Activated CD4-positive, alpha-beta memory T cell treated with anti-CD3 and anti-CD28 coated beads, Interleukin-2, amount 10 ng/mL, durations not matched to agents 7 days and 5 days (primary cell): Measurements from ENCODE around the gene SLC48A1. TPM values are rescaled to one million over a fixed set of nuclear protein-coding genes. Genes with fewer than 3 reads are reported as not detected.
A peak's percentile ranks its signal among the peaks of the same experiment; 100 is the strongest.
"Not testable (repeated sequence)": the region's sequence is repeated elsewhere in the genome, so short reads cannot be mapped to it uniquely, and the experiment has no call there.

Source experiments
- CTCF ChIA-PET: fragments of 350-600 bp; sonication (Branson Sonifier 250); formaldehyde crosslinking; loops from one replicate; lab custom pipeline; 2021; ENCODE audit warnings: antibody characterized with exemption, inconsistent platforms; lab: Charles Lee
- POLR2A ChIA-PET: fragments of 350-600 bp; sonication (Branson Sonifier 250); formaldehyde crosslinking; loops from one replicate; lab custom pipeline; 2021; ENCODE audit warnings: antibody characterized with exemption; lab: Charles Lee
- DNase-seq: peaks from one replicate; pipeline ENCODE4 v3.0.0-alpha.2; 2020
- H3K27ac Mint-ChIP-seq: one replicate; pipeline ENCODE4 v1.8.0; 2021; ENCODE audit warnings: mild to moderate bottlenecking, mixed read lengths
- H3K27me3 Mint-ChIP-seq: one replicate; pipeline ENCODE4 v1.8.0; 2021; ENCODE audit warnings: mixed read lengths
- H3K36me3 Mint-ChIP-seq: one replicate; pipeline ENCODE4 v1.8.0; 2021; ENCODE audit warnings: low read depth, mixed read lengths
- H3K4me1 Mint-ChIP-seq: one replicate; pipeline ENCODE4 v1.8.0; 2021; ENCODE audit warnings: mixed read lengths
- H3K4me3 Mint-ChIP-seq: one replicate; pipeline ENCODE4 v1.8.0; 2021; ENCODE audit warnings: mild to moderate bottlenecking, mixed read lengths
- H3K9me3 Mint-ChIP-seq: one replicate; pipeline ENCODE4 v1.8.0; 2021; ENCODE audit warnings: mixed read lengths
- total RNA-seq, 2 experiments: library from RNA; stranded (reverse); gene quantifications; one replicate each; pipeline ENCODE4 v1.2.3, GENCODE V29; 2021

The SLC48A1 gene
- total RNA-seq, 2 experiments from 2014 or later: 19.4 to 22.6 TPM

DNA sequence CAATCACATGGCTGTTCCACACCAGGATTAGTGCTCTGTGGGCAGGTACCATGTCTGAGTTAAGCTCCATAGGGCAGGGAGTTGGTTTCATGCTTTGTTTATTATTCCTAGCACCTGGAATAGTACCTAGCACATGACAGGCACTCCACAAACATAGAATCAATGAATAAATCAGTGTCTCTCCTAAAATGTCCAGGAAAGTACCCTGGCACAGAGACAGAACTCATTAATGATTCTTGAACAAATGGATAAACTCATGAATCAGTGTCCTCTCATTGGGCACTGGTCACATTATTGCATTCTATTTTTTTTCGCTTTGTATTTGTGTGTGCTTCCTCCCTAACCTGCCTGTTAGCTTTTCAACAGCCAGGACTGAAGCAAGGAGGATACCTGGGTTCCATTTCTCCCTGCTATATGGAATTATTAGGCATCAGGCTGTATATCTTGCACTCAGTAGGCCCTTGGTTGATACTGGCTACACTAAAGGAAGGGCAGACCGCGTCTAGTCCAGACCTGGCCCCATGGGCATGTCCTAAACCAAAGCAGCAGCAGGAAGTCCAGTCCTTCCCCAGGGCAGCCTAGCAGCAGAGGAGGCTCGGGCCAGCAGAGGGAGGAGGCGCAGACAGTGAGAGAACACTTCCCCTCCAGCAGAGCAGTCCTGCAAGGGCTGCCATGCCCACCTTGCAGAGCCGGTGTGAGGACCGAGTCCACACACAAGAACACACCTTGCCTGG, 28.3 kb downstream of the SLC48A1 start:
- no peak overlapping the region for H3K4me3 Mint-ChIP-seq
- H3K36me3 Mint-ChIP-seq: peaks cover 77% of the 10 kb centered on the region
- H3K4me1 Mint-ChIP-seq: peaks cover 68% of the 10 kb centered on the region
- no peaks in the 10 kb centered on the region for H3K9me3 Mint-ChIP-seq
- no peak for DNase-seq
- POLR2A ChIA-PET: interaction anchor here (0.9 to 37.8 kb wide), 7 partner anchors 8 to 60 kb away, joined by 3 to 1018 read pairs (median 4); partner anchors contain the start of gene HDAC7
- CTCF ChIA-PET: interaction anchor here (0.9 to 30.7 kb wide), 12 partner anchors 8 to 162 kb away, joined by 3 to 578 read pairs (median 4); partner anchors contain the start of genes RPAP3, SLC48A1 and TMEM106C
- peak overlapping the region; percentile 93 for H3K27ac Mint-ChIP-seq
- no peaks in the 10 kb centered on the region for H3K27me3 Mint-ChIP-seq

DNA sequence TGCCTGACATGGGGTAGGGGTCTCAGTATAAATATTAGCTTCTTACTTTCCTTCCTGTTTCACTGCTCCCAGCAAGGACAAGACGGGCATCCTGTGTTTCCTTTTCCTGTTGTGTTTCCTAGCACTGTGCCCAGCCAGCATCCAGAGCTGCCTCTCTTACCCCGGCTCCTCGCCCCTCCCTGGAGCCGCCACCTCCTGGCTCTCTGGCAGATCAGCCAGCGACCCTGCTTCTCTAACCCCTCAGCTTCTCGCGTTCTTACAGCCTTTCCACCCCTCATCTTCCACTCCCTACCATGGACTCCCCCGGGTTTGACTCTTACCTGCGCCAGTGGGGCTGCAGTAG, 28.8 kb downstream of the SLC48A1 start:
- POLR2A ChIA-PET: interaction anchor here (0.9 to 37.8 kb wide), 7 partner anchors 9 to 60 kb away, joined by 3 to 1018 read pairs (median 4); partner anchors contain the start of gene HDAC7
- CTCF ChIA-PET: interaction anchor here (0.9 to 30.7 kb wide), 11 partner anchors 10 to 161 kb away, joined by 3 to 578 read pairs (median 3); partner anchors contain the start of genes RPAP3, SLC48A1 and TMEM106C
- Mint-ChIP-seq H3K36me3 (peaks cover 82% of the 10 kb centered on the region), H3K27ac (peak overlapping the region; percentile 93), H3K27me3 (no peaks in the 10 kb centered on the region), H3K4me3 (peak overlapping the region; percentile 43), H3K4me1 (peaks cover 73% of the 10 kb centered on the region), H3K9me3 (no peaks in the 10 kb centered on the region)
- no peak for DNase-seq

DNA sequence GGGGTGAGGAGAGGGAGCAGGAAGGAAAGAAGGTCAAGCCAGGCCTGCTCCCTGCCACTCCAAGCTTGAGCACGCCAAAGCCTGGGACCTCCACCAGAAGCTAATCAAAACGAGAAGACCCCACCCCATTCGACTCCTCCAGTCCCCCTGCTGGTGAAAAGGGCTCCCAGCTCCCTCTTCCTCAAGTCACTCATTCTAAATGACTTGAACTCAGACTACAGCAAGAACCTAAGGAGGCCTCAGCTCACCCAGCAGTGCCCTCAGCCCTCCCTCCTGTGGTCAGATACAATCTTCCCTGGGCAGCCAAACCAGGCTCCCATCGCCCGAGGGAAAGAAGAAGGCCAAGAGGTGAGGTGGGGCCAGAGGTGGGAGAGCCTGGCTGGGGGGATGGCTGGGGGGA, 29.3 kb downstream of the SLC48A1 start:
- Mint-ChIP-seq H3K27me3 (no peaks in the 10 kb centered on the region), H3K4me3 (peak overlapping the region; percentile 43), H3K4me1 (peaks cover 78% of the 10 kb centered on the region), H3K27ac (peak overlapping the region; percentile 93), H3K36me3 (peaks cover 84% of the 10 kb centered on the region), H3K9me3 (no peaks in the 10 kb centered on the region)
- no peak for DNase-seq
- ChIA-PET POLR2A (interaction anchor here (1.2 to 37.8 kb wide), 5 partner anchors 10 to 31 kb away, joined by 3 to 1018 read pairs (median 58); partner anchors contain the start of gene HDAC7), CTCF (interaction anchor here (0.9 to 30.7 kb wide), 11 partner anchors 10 to 96 kb away, joined by 3 to 578 read pairs (median 4); partner anchors contain the start of genes RPAP3 and SLC48A1)

DNA sequence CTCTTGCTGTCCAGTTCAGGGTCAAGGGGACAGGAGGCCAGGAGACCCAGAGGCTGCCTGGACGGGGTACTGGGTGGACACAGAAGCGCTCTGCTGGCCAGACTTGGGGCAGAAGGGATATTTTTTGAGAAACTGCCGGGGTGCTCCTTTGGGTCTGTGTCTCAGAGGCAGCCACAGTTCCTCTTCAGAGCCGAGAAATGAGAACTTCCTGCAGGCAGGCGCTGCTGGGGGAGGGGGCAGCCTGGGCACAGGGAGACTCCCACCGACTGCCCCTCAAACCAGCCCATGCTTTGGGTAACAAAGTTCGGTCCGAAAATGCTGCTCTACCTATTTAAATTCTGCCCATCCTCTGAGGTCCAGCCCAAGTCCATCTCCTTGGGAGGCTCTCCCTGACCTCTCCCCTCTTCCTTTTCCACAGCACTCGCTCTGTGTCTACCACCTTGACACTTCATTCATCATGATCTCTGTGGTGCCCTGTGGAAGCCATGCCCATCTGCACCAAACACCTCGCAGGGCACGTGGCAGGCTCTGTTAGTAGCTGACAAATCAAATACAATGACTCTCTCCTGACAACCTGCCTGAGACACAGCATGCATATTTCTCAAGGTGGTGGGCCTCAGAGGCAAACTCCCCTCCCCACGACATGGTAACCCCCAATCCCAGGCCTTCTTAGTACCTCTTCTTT, 30.3 kb downstream of the SLC48A1 start:
- H3K36me3 Mint-ChIP-seq: peaks cover 81% of the 10 kb centered on the region
- CTCF ChIA-PET: interaction anchor here (1.3 to 30.7 kb wide), 5 partner anchors 10 to 61 kb away, joined by 3 to 578 read pairs (median 8); partner anchors contain the start of gene HDAC7

DNA sequence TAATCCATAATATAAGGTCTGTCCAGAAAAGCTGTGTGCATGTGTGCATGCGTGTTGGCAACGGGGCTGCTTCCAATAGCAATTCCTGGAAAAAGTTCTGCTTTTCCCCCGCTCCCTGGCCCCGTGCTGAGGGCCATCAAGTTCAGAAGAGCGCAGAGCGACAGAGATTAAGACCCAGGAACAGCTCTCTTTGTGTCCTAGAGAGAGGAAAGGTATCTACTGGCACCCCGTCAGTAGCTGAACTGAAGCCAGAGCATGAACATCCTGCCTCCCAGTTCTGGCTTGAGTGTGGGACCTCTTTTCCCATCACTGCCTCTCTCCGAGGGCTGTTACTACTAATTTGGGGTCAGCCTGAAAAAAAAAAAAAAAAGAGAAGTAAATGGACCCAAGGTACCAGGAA, 31.1 kb downstream of the SLC48A1 start:
- ChIA-PET CTCF (interaction anchor here (1.7 to 30.7 kb wide), 4 partner anchors 9 to 62 kb away, joined by 4 to 578 read pairs (median 56); partner anchors contain the start of gene HDAC7), POLR2A (interaction anchor here (7.4 to 37.8 kb wide), 3 partner anchors 8 to 29 kb away, joined by 58 to 1018 read pairs (median 264); partner anchors contain the start of gene HDAC7)
- peaks cover 76% of the 10 kb centered on the region for H3K36me3 Mint-ChIP-seq
- H3K27ac Mint-ChIP-seq: peak overlapping the region; percentile 93
- H3K4me1 Mint-ChIP-seq: peaks cover 89% of the 10 kb centered on the region
- H3K4me3 Mint-ChIP-seq: no peak overlapping the region
- H3K27me3 Mint-ChIP-seq: no peaks in the 10 kb centered on the region
- H3K9me3 Mint-ChIP-seq: no peaks in the 10 kb centered on the region
- no peak for DNase-seq

More for the DNA sequence above, 30.3 kb downstream of the SLC48A1 start:
- H3K4me3 Mint-ChIP-seq: peak overlapping the region; percentile 43
- H3K9me3 Mint-ChIP-seq: no peaks in the 10 kb centered on the region
- H3K4me1 Mint-ChIP-seq: peaks cover 83% of the 10 kb centered on the region
- no peaks in the 10 kb centered on the region for H3K27me3 Mint-ChIP-seq
- POLR2A ChIA-PET: interaction anchor here (1.2 to 37.8 kb wide), 4 partner anchors 9 to 30 kb away, joined by 3 to 1018 read pairs (median 161); partner anchors contain the start of gene HDAC7
- DNase-seq: no peak
- peak overlapping the region; percentile 93 for H3K27ac Mint-ChIP-seq

DNA sequence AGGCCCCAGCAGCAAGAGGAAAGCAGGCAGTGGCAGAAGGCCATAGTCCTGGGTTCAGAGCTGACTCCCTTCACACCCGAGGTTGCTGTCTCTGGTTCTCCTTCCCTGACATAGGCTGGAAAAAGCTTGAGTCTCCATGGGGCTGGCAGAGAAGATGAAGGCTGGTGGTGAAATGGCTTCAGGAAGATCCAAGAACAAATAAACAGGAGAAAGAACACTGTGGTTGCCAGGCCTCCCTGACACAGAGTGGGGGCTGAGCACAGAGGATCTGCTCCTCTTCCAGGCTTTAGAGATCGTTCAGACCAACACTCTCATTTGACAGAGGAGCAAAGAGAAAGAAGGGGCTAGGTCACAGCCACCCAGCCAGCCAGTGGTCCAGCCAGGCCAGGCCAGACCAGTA, 32.4 kb downstream of the SLC48A1 start:
- H3K9me3 Mint-ChIP-seq: no peaks in the 10 kb centered on the region
- DNase-seq: no peak
- peaks cover 71% of the 10 kb centered on the region for H3K36me3 Mint-ChIP-seq
- no peaks in the 10 kb centered on the region for H3K27me3 Mint-ChIP-seq
- ChIA-PET POLR2A (interaction anchor here (7.4 to 37.8 kb wide), 3 partner anchors 7 to 28 kb away, joined by 58 to 1018 read pairs (median 264); partner anchors contain the start of gene HDAC7), CTCF (interaction anchor here (8.0 to 30.7 kb wide), 2 partner anchors 14 to 29 kb away, joined by 104 to 578 read pairs; partner anchors contain the start of gene HDAC7)
- H3K27ac Mint-ChIP-seq: peak overlapping the region; percentile 93
- H3K4me3 Mint-ChIP-seq: no peak overlapping the region
- peaks cover 95% of the 10 kb centered on the region for H3K4me1 Mint-ChIP-seq

DNA sequence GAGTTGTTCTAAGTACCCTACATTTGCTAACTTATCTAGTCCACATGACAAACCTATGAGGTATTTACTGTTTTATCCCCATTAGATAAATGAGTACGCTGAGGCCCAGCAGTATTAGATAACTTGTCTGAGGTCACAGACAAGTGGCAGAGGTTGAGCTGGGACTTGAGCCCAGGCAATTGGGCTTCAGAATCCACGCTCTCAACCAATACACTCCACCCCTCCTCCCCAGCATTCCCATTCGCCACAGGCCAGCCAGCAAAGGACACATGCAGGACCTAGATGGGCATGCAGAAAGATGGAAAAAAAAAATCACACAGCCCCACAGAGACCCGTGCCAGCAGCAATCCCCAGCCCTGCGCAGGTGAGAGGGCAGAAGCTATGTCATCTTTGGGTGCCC, 34.3 kb downstream of the SLC48A1 start:
- Mint-ChIP-seq H3K36me3 (peaks cover 73% of the 10 kb centered on the region), H3K27me3 (no peaks in the 10 kb centered on the region), H3K4me3 (peak overlapping the region; percentile 67), H3K9me3 (no peaks in the 10 kb centered on the region), H3K27ac (peak overlapping the region; percentile 93), H3K4me1 (peaks cover 97% of the 10 kb centered on the region)
- ChIA-PET POLR2A (interaction anchor here (0.8 to 37.8 kb wide), 22 partner anchors 9 to 591 kb away, joined by 3 to 1018 read pairs (median 7); partner anchors contain the start of genes HDAC7, RAPGEF3, RPAP3 and SLC48A1), CTCF (interaction anchor here (1.1 to 30.7 kb wide), 19 partner anchors 9 to 299 kb away, joined by 3 to 578 read pairs (median 6); partner anchors contain the start of genes HDAC7 and TMEM106C)
- DNase-seq: no peak

DNA sequence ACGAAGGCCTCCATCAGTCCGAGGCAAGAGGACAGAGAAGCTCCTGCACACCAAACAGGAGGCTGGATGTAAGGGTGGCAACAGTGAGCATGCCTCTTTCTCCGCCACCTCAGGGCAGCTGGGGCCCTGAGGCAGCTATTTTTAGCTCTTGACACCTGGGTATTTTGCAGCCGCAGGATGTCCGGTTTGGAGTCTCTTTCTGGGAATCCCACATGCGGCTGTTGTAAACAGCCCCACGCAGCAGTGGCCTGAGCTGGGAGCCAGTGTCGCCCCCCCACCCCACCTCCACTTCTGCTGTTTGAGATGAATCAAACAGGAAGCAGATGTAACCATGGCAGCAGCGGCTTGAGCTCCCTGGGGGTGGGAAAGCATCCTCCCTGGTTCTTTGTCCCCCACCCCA, 35.0 kb downstream of the SLC48A1 start:
- H3K9me3 Mint-ChIP-seq: no peaks in the 10 kb centered on the region
- peaks cover 74% of the 10 kb centered on the region for H3K36me3 Mint-ChIP-seq
- peak overlapping the region; percentile 67 for H3K4me3 Mint-ChIP-seq
- no peaks in the 10 kb centered on the region for H3K27me3 Mint-ChIP-seq
- peak overlapping the region; percentile 93 for H3K27ac Mint-ChIP-seq
- ChIA-PET CTCF (interaction anchor here (0.7 to 30.7 kb wide), 22 partner anchors 10 to 363 kb away, joined by 3 to 578 read pairs (median 4); partner anchors contain the start of genes HDAC7 and TMEM106C), POLR2A (interaction anchor here (0.8 to 37.8 kb wide), 25 partner anchors 9 to 595 kb away, joined by 3 to 1018 read pairs (median 6); partner anchors contain the start of genes ASB8, HDAC7, RAPGEF3 and RPAP3)
- peaks cover 93% of the 10 kb centered on the region for H3K4me1 Mint-ChIP-seq
- DNase-seq: peak; percentile 95

DNA sequence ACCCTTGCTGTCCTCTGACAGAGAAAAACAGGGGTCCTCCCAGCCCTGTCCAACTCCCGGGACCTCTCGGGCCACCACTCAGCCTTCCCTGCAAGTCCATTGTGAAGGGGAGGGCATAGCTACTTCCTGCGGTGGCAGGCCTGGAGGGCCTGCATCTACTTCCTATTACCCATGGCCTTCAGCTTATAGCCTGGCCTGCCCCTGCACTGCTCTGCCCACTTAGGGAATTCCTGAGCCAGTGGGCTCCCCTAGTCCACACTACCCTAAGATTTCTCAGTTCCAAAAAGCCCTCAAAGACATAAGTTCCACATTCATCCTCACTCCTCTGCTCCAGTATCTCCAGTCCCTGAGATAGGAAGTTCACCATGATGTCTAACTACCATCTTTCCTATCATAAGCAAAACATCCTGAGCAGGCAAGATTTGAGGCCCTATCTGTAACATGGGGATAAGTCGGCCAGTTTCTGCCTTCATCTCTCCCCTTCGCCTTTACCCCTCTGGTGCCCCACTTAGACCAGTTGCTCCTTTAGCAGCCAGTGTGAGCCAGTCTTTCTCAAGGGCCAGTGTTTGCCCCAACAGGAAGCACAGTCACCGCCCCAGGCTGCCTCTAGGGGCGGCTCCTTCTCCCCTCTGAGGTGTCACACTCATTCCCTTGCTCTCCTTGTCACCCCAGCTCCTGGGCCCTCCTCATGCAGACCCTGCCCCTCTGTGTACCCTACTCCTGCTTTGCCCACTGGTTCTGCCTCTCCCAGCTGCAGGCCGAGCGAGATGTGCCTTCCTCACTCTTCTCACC, 35.7 kb downstream of the SLC48A1 start:
- H3K4me3 Mint-ChIP-seq: peak overlapping the region; percentile 67
- ChIA-PET POLR2A (interaction anchor here (1.2 to 37.8 kb wide), 21 partner anchors 10 to 596 kb away, joined by 3 to 1018 read pairs (median 7); partner anchors contain the start of genes ASB8, HDAC7, RAPGEF3 and RPAP3), CTCF (interaction anchor here (0.7 to 30.7 kb wide), 21 partner anchors 8 to 362 kb away, joined by 3 to 578 read pairs (median 5); partner anchors contain the start of gene HDAC7)
- no peaks in the 10 kb centered on the region for H3K9me3 Mint-ChIP-seq
- peaks cover 74% of the 10 kb centered on the region for H3K36me3 Mint-ChIP-seq
- peak; percentile 78 for DNase-seq
- H3K4me1 Mint-ChIP-seq: peaks cover 91% of the 10 kb centered on the region
- H3K27ac Mint-ChIP-seq: peak overlapping the region; percentile 93
- no peaks in the 10 kb centered on the region for H3K27me3 Mint-ChIP-seq

DNA sequence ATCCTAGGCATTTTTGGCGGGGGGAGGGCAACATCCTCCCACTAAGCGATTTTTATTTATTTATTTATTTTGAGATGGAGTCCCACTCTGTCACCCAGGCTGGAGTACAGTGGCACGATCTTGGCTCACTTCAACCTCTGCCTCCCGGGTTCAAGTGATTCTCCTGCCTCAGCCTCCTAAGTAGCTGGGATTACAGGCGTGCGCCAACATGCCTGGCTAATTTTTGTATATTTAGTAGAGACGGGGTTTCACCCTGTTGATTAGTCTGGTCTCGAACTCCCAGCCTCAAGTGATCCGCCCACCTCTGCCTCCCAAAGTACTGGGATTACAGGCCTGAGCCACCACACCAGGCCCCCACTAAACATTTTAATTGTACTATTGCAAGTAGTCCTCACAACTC, 36.5 kb downstream of the SLC48A1 start:
- H3K36me3 Mint-ChIP-seq: peaks cover 74% of the 10 kb centered on the region

DNA sequence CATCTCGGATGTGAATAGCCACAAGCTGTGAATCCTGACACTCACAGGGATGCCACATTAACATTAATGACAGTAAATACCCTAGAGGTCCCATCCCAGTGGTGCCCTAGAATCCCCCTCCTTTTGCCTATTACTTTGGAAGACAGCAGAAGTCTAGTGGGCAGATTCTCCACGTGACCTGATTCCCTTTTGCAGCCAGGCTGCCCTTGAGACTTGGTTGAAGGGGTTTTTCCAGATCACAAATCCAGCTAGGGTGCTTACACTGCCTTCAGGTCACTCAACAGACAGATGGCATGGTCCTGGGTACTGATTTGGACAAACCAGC, 38.0 kb downstream of the SLC48A1 start:
- peak overlapping the region; percentile 89 for H3K4me3 Mint-ChIP-seq
- ChIA-PET CTCF (interaction anchor here (0.9 to 30.7 kb wide), 5 partner anchors 9 to 152 kb away, joined by 3 to 578 read pairs (median 25); partner anchors contain the start of genes HDAC7 and TMEM106C), POLR2A (interaction anchor here (0.9 to 37.8 kb wide), 4 partner anchors 8 to 22 kb away, joined by 4 to 1018 read pairs (median 161); partner anchors contain the start of gene HDAC7)
- H3K27ac Mint-ChIP-seq: peak overlapping the region; percentile 93
- no peaks in the 10 kb centered on the region for H3K27me3 Mint-ChIP-seq
- peaks cover 68% of the 10 kb centered on the region for H3K36me3 Mint-ChIP-seq
- H3K9me3 Mint-ChIP-seq: no peaks in the 10 kb centered on the region
- DNase-seq: no peak
- H3K4me1 Mint-ChIP-seq: peaks cover 91% of the 10 kb centered on the region

More for the DNA sequence above, 36.5 kb downstream of the SLC48A1 start:
- peak overlapping the region; percentile 32 for H3K4me3 Mint-ChIP-seq
- H3K27ac Mint-ChIP-seq: peak overlapping the region; percentile 93
- ChIA-PET CTCF (interaction anchor here (0.7 to 30.7 kb wide), 6 partner anchors 9 to 67 kb away, joined by 3 to 578 read pairs (median 30); partner anchors contain the start of gene HDAC7), POLR2A (interaction anchor here (1.7 to 37.8 kb wide), 3 partner anchors 10 to 348 kb away, joined by 6 to 1018 read pairs (median 264); partner anchors contain the start of genes ASB8 and HDAC7)
- H3K9me3 Mint-ChIP-seq, DNase-seq, H3K27me3 Mint-ChIP-seq: not testable (repeated sequence)
- peaks cover 91% of the 10 kb centered on the region for H3K4me1 Mint-ChIP-seq
